Activated CD4-positive, alpha-beta T cell treated with anti-CD3 and anti-CD28 coated beads, Interleukin-2, amount 50 U/mL, for 48 hours (primary cell): ENCODE data around the gene GMCL2.
"Not testable (repeated sequence)": the region's sequence is repeated elsewhere in the genome, so short reads cannot be mapped to it uniquely, and the experiment has no call there.

Source experiments
- DNase-seq, 2 experiments: peaks; one replicate each; pipeline ENCODE4 v3.0.0-alpha.2; 2020

The GMCL2 gene, protein sequence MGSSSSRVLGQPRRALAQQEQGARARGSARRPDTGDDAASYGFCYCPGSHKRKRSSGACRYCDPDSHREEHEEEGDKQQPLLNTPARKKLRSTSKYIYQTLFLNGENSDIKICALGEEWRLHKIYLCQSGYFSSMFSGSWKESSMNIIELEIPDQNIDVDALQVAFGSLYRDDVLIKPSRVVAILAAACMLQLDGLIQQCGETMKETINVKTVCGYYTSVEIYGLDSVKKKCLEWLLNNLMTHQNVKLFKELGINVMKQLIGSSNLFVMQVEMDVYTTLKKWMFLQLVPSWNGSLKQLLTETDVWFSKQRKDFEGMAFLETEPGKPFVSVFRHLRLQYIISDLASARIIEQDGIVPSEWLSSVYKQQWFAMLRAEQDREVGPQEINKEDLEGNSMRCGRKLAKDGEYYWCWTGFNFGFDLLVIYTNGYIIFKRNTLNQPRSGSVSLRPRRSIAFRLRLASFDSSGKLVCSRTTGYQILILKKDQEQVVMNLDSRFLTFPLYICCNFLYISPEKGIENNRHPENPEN

DNA sequence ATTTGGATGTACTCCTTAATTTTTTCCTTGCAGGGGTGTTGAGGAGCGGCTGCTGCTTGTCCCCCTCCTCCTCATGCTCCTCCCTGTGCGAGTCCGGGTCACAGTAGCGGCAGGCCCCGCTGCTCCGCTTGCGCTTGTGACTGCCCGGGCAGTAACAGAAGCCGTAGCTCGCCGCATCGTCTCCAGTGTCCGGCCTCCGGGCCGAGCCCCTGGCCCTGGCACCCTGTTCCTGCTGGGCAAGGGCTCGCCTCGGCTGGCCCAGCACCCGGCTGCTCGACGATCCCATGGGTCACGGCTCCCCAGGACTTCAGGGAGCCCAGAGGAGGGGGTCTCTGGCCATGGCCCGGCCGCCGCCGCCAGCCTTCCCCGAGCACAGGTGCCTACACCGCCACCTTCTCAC, at the start of gene GMCL2:
Gene GMCL2 (minus strand): TSS at position 358 of the 400 bp plus-strand sequence. CDS start 72 bp downstream, at position 286.
- DNase-seq, result no peak

DNA sequence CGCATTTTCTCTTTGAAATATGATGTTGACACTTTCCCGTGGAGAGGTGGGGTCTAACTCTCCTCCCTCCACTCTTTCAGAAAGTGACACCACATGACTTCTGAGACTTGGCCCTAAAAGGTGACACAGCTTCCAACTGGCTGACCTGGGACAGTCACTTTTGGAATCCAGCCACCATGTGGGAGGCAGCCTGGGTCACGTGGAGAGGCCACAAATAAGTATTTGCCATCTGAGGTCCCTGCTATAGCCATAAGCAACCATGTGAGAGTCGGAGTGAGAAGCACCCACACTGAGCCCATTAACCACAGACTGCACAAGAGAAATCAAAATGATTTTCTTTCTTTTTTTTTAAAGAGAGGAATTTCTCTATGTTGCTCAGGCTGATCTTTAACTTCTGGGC, 49.5 kb upstream of the GMCL2 start:
- DNase-seq, result no peak

DNA sequence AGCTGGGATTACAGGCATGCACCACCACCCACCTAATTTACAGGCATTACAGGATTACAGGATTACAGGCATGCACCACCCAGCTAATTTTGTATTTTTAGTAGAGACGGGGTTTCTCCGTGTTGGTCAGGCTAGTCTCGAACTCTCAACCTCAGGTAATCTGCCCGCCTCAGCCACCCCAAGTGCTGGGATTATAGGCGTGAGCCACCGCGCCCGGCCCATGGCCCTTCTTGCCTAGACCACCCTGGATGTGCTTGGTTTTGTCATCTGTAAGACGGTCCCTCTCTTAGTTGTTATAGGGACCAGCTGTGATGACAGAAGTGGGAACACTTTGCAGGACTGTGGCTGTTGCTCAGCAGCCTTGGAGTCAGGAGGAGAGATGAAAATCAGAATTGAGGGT, 49.0 kb upstream of the GMCL2 start:
- no peak for DNase-seq

DNA sequence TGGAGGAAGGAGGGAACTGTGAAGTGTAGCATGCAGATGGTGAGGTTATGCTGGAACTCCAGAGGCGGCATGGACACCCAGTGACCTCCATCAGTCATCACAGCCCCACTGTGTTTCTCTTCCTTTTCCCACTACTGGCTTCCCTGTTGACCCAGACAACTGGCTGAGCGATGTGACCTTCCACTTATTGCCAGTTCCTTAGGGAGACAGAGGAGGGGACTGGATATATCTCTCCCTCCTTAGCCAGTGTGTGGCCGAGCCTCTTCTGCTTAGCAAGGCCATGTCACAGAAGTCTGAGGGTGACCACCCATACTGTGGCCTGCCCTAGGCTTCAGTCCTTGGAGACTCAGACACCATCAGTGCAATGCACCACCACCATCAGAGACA, 48.4 kb upstream of the GMCL2 start:
- no peak for DNase-seq

DNA sequence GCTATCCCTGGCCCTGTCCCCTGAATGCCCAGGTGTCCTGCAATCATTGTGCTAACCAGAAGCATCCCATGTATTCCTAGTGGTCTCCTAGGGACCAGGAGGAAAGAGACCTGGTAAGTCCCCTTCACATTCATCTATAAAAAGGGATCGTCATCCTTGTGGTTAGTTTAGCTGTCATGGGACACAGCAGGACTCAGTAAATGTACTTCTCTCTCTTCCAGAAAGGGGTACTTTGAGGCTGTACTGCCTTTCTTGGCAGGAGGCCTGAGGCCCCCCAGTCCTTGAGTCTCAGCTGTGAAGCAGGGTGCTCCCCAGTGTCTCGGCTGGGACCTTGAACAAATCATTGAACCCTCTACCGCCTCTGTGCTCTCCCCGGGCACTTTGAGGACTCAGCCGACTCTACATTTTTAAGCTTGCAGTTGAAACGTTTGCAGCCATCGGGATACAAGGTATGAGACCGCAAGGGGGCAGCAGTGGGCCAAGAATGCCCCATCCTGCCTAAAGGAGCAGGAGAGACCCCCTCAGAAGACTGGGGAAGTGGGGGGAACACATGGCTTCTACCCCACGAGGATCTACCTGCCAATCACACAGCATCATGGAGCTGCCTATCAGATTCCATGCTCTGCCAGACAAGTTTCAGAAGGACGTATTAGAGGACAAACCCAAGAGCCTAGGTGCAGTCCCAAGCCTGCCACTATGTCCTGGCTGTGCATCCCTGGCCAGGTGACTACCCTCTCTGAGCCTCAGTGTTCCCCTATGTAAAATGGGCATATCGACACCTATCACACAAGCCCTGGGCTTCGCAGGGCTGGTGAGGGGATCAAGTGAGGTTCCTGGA, 47.8 kb upstream of the GMCL2 start:
- peak; percentile 83 to 88 for DNase-seq

DNA sequence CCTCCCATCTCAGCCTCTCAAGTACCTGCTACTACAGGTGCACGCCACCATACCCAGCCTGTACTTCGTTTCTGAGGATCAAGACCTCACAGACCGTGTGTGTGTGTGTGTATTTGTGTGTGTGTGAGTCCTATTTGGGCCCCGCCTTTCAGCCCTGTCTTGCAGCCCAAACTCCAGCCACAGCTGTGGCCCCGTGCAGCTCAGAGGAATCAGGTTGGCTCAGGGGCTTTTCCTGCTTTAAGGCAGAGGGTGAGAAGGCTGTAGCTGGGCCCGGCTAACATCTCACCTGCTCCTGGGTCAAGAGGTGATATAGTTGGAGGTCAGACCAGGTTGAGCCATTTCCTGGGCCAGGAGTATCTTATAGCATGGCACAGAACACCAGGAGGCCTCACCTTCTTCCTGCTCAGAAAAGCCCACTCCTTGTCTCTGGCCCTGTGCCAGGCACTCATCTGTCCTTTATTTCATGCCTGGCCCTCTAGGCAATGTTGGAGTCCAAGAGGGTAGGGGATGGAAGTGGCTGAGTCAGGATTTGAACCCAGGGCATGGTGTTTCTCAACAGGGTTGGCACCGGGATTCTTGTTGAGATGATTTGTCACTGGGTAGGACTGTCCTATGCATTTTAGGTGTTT, 47.1 kb upstream of the GMCL2 start:
- no peak for DNase-seq

DNA sequence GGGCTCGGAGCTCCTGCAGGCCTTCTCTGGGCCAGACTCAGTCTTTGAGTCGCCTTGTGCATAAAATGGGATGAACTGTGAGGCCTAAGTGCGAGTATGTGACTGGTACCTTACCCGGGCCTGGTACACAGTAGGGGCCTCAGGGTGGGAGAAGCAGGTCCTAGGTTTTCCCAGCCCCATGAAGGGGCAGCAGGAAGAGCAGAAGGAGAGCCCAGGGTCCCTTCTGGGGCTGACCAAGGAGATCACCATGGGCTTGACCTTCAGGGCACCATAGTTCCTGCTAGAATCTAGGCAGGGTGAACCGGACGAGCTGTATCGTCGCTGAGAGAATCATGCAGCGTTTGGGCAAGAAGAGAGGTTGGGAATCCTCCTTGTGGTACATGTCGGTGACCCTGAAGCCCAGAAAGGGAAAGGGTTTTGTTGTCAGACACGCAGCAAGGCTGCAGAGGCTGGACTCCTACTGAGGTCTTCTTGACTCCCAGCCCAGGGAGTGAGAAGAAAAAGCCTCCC, 45.8 kb upstream of the GMCL2 start:
- no peak for DNase-seq

DNA sequence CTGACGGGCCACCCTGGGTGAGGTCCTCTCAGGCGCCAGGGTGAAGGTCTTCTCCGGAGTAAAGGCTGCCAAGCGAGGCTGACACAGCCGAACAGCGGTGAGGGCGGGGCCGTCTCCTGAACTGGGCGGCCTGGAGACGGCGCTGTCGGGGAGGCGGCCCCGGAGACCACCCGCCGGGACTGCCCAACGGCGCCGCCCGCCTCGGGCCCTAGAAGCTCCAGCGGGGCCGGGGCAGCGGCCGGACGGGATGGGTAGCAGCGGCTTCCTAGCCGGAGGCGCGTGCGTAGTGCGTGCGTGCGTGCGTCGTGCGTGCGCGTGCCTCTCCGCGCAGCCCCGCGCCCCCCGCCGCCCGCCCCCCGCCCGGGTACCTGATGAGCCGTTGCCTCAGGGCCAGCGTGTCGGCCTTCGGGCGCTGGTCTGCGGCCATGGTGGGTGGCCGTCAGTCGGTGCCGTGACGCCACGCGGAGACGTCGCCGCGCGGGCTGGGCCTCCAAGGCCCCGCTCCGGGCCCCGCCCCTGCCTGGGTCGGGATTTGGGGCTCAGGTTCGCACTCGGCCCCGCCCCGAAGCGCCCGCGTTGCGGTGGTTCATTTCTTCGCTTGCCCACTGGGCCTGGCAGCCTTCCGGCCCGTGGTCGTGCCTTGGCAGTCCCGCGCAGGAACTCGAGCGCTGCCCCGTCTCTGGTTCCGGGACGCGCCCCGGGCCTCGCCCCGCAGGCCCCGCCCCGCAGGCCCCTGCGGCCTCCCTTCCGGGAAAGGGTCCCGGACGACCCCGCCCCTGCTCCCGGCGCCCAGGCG, 45.2 kb upstream of the GMCL2 start, which contains the start of gene PHYKPL:
Gene PHYKPL (minus strand): TSS at position 679 of the 796 bp plus-strand sequence. CDS start 252 bp downstream, at position 427.
- peak; percentile 72 to 78 for DNase-seq

DNA sequence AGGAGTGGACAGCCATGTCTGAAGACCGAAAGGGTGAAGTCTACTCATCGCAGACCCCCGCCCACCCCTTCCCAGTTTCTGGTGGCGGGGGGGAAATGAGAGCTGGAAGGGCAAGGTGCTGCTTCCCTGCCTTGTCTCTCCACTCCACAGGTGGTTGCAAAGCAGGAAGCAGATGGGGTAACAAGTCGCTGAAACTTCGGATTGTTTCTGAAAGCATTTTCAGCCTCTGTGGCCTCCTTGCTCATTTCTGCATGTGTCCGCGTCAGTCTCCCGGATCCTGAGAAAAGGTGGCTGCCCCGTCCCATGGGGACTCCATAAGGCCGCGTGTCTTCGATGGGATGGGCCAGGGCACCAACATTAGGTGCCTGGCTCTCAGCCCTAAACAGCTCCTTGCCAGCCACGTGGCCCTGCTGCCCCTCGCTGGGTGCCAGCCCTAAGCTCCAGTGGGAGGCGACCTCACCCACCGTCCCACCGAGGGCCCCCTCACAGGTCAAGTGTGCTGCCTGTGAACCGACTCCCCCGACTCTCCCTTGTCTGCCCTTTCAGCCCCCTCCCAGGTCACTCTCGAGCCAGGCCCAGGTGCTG, 44.5 kb upstream of the GMCL2 start:
- DNase-seq, result no peak

DNA sequence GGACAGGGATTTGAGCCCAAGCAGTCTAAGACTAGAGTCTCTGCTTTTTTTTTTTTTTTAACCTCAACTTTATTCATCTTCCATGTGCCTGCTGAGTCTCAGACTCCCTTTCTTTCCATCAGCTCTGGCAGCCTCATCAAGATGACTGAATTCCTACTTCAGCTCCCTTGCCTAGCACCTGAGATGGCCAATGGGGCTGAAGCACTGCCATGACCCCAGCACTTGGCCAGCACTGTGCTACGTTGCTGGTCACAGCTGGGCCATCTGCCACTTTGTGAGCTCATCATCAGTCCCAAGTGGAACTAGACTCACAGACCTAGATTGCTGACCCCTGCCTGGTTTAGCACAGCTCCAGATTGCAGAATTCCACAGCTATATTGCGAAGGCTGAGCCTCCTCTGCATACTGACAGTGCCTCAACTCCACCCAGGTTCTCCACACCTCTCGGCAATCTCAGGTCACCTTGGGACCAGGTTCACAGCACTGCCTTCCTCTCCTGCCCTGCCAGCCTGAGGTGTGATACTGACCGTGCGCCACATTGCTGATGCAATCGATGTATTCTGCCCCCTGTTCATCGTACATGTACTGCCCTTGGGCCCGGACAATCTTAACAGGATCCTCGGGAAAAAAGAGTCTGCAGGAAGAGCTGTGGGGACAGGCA, 43.8 kb upstream of the GMCL2 start:
- DNase-seq, result no peak

DNA sequence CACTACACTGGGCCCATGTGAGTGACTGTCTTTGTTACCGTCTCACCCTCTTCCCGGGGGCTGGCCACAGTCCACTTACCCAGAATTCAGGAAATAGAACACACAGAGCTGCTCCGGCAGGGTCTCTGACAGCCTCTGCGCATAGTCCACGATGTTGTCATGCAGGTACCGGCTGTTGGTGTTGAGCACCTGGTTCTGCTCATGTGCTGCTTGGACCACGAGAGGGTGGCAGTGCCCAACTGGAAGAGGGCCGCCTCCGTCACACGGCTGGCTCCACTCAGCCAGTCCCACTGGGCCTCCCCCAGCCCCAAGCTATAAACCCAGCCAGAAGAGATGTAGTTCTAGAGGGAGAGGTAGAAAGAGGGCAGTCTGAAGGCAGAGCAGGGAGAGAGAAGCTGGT, 42.7 kb upstream of the GMCL2 start:
- DNase-seq, result no peak

DNA sequence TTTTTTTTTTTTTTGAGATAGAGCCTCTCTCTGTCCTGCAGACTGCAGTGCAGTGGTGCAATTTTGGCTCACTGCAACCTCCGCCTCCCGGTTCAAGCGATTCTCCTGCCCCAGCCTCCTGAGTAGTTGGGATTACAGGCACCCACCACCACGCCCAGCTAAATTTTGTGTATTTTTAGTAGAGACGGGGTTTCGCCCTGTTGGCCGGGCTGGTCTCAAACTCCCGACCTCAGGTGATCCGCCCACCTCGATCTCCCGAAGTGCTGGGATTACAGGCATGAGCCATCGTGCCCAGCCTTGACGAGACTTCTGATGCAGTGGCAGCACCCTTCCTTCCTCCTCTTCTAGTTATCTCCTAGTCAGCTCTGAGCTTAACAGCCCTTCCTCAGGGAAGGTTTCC, 41.9 kb upstream of the GMCL2 start:
- not testable (repeated sequence) for DNase-seq

DNA sequence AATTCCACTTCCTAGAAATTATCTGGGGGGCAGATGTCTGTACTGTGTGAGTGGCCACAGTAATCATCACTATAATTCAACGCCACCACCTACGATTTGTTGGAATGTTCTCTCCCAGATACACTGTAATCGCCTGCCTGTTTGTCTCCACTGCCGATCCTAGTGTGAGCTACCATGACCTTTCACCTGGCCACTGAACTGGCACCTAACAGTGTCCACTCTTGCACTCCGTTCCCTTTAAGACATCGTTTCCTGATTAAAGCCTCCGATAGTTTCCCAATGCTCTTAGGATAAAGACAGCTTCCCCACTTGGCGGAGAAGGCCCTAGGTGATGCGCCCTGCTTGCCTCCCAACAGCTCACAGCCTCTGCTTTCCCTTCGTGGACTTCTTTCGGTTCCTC, 41.4 kb upstream of the GMCL2 start:
- DNase-seq, result no peak

DNA sequence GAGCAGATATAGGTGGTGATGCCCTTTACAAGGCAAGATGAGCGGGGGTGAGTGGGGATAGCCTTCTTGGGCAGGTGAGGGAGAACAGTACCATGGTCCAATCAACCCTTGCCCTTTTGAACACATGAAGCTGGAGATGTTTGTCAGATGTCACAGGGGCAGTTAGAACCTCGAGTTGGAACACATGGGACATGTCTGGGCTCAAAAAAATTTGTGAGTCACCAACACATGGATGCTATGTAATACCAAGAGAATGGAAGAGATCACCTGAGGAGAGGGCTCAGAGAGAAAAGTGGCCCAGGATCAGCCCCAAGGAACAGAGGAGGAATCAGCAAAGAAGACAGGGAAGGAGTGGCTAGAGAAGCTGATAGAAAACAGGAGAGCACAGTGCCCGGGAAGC, 40.8 kb upstream of the GMCL2 start:
- no peak for DNase-seq

DNA sequence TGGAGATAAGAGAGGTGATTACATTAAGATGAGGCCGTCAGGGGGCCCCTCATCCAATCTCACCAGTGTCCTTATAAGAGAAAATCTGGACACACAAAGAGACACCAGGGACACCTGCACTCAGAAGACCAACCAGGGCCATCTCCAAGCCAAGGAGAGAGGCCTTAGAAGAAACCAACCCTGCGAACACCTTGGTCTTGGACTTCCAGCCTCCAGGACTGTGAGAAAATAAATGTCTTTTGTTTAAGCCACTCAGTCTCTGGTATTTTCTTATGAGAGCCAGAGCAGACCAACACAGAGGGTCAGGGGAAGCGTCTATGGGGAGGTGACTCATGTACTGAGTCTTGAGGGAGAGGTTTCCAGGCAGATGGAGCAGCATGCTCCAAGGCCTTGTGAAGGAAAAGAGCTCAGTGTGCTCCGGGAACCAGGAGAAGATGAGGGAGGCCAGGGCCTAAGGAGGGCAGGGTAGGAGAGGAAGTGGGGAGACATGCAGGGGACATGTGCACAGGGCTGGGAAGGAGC, 40.0 kb upstream of the GMCL2 start:
- no peak for DNase-seq

DNA sequence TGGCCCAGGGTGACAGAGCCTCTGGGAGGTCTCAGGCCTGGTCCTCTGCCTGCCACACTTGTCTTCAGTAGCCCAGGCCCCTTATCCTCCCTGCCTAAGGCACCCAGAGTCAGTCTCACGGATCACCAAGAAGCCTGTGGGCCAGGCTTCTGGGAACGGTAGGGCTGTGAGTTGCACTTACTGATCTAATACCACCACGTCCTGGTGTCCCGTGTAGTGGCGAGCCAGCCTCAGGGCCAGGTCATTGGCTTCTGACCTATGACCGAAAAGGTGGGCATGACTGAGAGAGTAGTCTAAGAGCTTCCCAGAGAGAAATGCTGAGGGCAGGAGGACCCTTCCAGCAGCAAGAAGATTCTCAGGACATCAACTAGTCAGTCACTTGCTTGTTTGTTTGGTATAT, 38.0 kb upstream of the GMCL2 start:
- no peak for DNase-seq

DNA sequence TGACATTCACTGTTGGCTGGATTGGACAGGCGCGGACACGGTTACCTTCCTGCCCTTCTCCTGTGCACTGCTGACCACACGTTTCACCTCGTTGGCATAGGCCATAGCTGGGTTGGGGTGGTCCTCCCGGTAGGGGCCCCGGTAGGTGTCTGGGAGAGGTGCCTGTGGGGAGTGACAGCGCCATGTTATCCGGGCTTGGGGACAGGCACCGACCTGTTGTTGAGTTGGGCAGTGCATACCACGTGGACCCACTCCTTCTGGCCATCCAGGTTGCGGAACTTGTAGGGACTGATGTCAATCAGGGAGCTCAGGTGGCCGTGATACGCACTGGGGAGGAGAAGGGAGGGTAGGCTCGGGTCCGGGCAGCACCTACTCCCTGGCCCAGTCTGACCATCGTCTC, 37.2 kb upstream of the GMCL2 start:
- DNase-seq, result no peak

DNA sequence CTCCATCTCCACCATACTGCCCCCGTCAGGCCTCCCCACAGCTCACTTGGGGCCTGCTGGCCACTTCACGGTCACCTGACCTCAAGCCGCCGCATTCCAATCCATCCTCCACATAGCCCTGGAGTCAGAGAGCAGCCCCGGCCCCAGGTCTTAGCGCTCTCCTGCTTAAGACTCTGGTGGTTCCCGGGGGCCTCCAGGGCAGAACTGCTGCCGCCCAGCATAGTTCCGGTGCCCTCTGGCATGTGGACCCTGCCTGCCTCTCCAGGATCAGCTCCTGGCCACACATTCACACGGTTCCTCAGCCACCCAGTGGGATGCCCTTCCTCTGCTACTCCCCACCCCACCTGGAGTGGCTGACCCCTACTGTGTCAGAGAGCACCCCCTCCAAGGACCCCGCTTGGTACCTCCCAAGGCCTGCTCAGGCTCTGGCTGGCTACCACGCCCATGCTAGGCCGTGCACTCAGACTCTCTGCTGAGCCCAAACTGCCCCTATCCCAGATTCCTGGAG, 36.7 kb upstream of the GMCL2 start:
- DNase-seq, result no peak

DNA sequence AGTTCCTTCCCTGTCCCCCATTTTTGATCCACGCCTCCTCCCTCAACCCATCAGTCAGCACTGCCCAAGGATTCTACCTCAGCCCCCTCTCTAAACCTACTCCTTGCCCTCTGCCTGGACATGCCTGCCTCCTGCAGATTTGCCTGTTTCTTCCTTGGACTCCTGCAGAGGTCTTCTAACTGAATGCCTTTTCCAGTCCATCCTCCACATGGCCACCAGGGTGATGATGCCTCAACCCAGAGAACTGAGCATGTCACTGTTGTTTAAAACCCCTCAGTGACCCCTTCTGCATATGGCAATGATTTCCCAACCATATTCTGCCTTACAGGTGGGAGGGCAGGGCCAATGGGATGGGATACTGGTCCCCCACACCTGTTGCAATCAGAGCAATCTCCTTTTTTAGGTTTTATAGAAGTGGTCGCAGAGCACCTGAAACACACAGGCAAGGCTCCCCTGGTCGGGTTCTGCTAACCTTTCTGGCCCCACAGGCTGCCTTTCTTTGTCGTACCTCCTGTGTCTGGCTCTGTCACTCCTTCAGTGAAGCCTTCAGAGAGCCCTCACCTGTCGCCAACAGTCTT, 36.1 kb upstream of the GMCL2 start:
- no peak for DNase-seq

DNA sequence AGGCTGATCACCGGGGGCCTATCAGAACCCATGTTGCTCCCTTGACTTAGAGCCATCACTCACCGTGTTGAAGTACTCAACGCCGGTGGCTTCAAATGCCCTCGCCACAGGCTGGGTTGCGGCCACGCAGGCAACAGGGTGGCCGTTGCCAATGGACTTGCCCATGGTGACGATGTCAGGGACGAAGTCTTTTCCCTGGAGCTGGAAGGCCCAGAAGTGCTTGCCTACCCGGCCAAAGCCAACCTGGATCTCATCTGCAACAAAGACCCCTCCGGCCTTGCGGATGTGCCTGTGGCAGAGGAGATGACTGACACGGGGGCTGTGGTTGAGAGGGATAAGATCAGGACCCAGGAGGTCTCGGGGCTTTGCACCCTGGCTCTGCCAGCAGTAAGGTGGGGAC, 35.1 kb upstream of the GMCL2 start:
- DNase-seq, result no peak
